HFF-Myc (cell line): ENCODE data around the gene CENATAC.

Experiments
- DNase-seq: peaks from one replicate; pipeline ENCODE4 v3.0.0-alpha.2; 2011; ENCODE audit warnings: low read depth; ENCODE audit errors: extremely low read depth
- H3K4me3 ChIP-seq: replicated peaks from 2 replicates; pipeline ENCODE4 v1.5.1; 2011; ENCODE audit warnings: low read depth, mild to moderate bottlenecking, control low read depth, low read length
- TF ChIP-seq, protein P1 (sequence below): IDR thresholded peaks from 2 replicates; pipeline ENCODE4 v1.5.1; 2012; ENCODE audit warnings: mild to moderate bottlenecking, low read depth, low read length, control low read depth; ENCODE audit errors: missing control alignments

CENATAC gene

DNA sequence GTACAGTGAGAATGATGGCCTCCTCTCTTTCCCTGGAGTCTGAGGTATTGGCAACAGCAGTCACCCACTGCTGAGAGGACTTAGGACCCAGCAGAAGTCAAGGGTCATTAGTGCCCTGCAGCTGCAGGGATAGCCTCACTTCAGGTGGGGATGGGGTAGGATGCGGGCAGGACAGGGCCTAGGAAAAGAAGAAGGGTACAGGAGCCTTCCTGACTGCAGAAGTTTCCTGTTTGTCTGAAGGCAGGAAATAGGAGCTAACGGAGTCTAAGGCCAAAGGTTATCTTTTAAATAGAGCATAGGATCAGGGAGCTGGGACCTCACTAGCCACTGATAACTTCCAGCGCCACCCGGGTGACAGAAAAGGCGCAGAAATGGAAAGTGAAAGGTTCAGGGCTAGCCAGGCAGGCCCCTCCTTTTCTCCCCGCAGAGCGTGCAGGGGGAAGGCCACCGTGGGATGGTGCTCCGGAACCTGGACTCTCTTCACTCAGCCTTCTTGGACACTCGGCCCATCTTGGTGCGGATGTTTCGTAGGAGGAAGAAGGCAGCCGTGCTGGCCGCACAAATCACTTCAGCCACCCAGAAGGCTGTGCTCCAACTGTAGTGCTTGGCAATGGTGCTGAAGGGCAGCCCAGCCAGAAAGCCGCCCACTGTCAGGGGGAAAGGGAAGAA, 26.6 kb downstream of the CENATAC start:
- H3K4me3 ChIP-seq: no peak overlapping the region
- DNase-seq: no peak
- TF ChIP-seq, protein P1, sequence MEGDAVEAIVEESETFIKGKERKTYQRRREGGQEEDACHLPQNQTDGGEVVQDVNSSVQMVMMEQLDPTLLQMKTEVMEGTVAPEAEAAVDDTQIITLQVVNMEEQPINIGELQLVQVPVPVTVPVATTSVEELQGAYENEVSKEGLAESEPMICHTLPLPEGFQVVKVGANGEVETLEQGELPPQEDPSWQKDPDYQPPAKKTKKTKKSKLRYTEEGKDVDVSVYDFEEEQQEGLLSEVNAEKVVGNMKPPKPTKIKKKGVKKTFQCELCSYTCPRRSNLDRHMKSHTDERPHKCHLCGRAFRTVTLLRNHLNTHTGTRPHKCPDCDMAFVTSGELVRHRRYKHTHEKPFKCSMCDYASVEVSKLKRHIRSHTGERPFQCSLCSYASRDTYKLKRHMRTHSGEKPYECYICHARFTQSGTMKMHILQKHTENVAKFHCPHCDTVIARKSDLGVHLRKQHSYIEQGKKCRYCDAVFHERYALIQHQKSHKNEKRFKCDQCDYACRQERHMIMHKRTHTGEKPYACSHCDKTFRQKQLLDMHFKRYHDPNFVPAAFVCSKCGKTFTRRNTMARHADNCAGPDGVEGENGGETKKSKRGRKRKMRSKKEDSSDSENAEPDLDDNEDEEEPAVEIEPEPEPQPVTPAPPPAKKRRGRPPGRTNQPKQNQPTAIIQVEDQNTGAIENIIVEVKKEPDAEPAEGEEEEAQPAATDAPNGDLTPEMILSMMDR: no peak

DNA sequence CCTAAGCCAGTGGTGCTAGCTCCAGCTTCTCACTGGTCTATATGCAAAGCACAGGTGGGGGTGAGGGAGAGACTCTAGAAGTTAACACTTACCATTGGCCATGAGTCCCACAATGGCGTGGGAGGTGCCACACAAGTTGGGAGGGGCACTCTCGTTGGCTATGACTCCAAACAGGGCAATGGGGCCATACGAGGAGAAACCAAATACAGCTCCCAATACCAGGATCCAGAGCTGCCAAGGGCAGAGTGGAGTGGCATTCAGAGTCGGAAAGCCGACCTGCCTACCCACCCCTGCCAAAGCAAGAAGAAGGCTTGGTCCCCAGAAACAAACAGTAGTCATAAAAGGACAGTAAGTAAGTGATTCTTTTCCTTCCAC, 27.1 kb downstream of the CENATAC start:
- DNase-seq: no peak
- H3K4me3 ChIP-seq: no peak overlapping the region
- TF ChIP-seq, protein P1: no peak

DNA sequence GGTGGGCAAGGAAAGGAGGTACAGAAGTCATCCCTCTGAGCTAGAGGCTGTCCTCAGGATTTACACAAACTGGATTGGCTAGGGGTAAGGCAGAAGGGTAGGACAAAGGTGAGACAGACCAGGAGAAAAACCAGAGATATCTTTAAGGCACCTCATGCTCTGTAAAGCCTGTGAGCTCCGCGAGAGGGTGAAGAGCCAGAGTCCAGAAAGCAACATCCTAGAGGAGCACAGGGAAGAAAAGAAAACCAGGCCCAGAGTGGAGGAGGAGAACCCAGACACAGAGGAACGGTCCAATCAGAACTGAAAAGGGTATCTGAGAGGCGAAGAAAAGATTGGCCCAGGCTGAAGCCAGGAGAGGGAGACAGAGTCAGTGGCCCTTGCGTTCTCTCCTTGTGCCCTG, 27.6 kb downstream of the CENATAC start:
- TF ChIP-seq, protein P1: no peak
- DNase-seq: no peak
- no peak overlapping the region for H3K4me3 ChIP-seq

- no peak for DNase-seq
- H3K4me3 ChIP-seq: no peak overlapping the region
- TF ChIP-seq, protein P1: no peak
Measured at GRCh38 chr11:119025978-119026766, 28.2 kb downstream of the CENATAC start.

GRCh38 chr11:119026970-119027369, 29.0 kb downstream of the CENATAC start:
- H3K4me3 ChIP-seq: no peak overlapping the region
- TF ChIP-seq, protein P1: no peak
- DNase-seq: no peak

DNA sequence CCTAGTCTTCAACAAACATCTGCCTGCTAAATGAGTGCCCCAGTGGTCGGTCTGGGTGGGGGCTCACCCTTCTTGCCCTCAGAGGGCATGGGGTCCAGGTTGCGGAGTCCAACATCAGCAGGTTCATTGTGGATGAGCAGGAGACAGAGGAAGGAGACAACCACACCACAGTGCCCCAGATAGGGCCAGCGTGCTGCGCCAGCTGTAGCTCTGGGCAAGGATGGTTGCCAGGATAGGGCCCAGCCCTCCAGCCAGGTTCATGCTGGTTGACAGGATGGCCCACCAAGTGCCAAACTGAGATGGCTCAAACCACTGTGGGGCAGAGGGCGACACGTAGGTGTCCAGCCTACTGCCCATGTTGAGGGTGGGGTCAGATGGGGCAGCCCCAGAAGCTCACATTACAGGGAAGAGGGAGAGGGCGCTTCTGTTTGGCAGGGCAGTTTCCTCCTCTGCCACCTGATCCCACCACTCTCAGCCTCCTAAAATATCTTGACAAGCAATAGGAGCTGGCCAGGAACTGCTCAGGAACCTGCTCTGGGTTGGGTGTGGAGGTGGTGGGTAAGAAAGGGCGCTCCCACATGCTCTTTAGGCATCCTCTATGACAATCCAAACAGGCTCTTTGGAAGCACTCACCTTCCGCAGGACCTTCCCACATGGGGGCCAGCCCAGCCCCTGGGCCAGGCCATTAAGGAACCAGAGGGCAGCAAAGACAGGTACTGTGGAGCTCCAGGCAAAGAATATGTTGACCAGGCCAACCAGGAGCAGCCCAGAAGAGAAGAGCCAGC, 29.8 kb downstream of the CENATAC start:
- H3K4me3 ChIP-seq: no peak overlapping the region
- TF ChIP-seq, protein P1: no peak
- DNase-seq: no peak
